OCI-LY7 (cell line): ENCODE results near the gene SGF29. TPM values are rescaled to one million over a fixed set of nuclear protein-coding genes. Genes with fewer than 3 reads are reported as not detected.

ENCODE experiments used
- BruUV-seq: library from RNA; stranded (reverse); fragments of 400-500 nt; replicated peaks from 2 replicates; lab custom pipeline; 2021; lab: Mats Ljungman, UMichigan
- CTCF ChIA-PET: fragments of 300-600 bp; sonication (Branson Sonifier 250); formaldehyde crosslinking; loops from one replicate; lab custom pipeline; 2022; ENCODE audit warnings: antibody characterized with exemption; ENCODE audit not compliant: unreplicated experiment; lab: Charles Lee
- POLR2A ChIA-PET: fragments of 300-600 bp; sonication (Branson Sonifier 250); formaldehyde crosslinking; loops from one replicate; lab custom pipeline; 2022; ENCODE audit warnings: antibody characterized with exemption; lab: Charles Lee
- DNase-seq: peaks from one replicate; pipeline ENCODE4 v3.0.0-alpha.2; 2015; ENCODE audit warnings: low spot score
- H2AFZ ChIP-seq: fragments of 200-600 bp; sonication (generic), shearing (Covaris generic); 2 replicates; pipeline ENCODE4 v1.6.1; 2014; ENCODE audit warnings: mild to moderate bottlenecking, antibody characterized with exemption, low read length, moderate library complexity
- H3K27ac ChIP-seq: fragments of 200-600 bp; sonication (generic); 2 replicates; pipeline ENCODE4 v1.5.1; 2014; ENCODE audit warnings: mixed run types, low read depth, mild to moderate bottlenecking, moderate library complexity, low read length, inconsistent platforms; ENCODE audit not compliant: poor library complexity, severe bottlenecking
- H3K36me3 ChIP-seq: fragments of 200-600 bp; sonication (generic); 2 replicates; pipeline ENCODE4 v1.6.1; 2014; ENCODE audit warnings: mild to moderate bottlenecking, antibody characterized with exemption, low read length, moderate library complexity, mixed read lengths; ENCODE audit not compliant: insufficient read depth
- H3K4me1 ChIP-seq: fragments of 200-600 bp; sonication (generic); 2 replicates; pipeline ENCODE4 v1.5.1; 2014; ENCODE audit warnings: mild to moderate bottlenecking, low read length; ENCODE audit not compliant: insufficient read depth, poor library complexity, severe bottlenecking
- H3K4me2 ChIP-seq: fragments of 200-600 bp; sonication (generic); 2 replicates; pipeline ENCODE4 v1.6.1; 2014; ENCODE audit warnings: mild to moderate bottlenecking, low read length
- H3K4me3 ChIP-seq: fragments of 200-600 bp; sonication (generic); 2 replicates; pipeline ENCODE4 v1.5.1; 2014; ENCODE audit warnings: mild to moderate bottlenecking, low read depth, low read length; ENCODE audit not compliant: poor library complexity, severe bottlenecking
- H3K79me2 ChIP-seq: fragments of 200-600 bp; sonication (generic); 2 replicates; pipeline ENCODE4 v1.6.1; 2016; ENCODE audit warnings: low read depth, mild to moderate bottlenecking, low read length, moderate library complexity, mixed read lengths; ENCODE audit not compliant: insufficient read depth
- H3K9me2 ChIP-seq: fragments of 200-600 bp; sonication (generic); 2 replicates; pipeline ENCODE4 v1.6.1; 2016; ENCODE audit warnings: mild to moderate bottlenecking, low read length, mixed read lengths; ENCODE audit not compliant: insufficient read depth
- H3K9me3 ChIP-seq: fragments of 200-600 bp; sonication (generic); 2 replicates; pipeline ENCODE4 v1.6.1; 2014; ENCODE audit warnings: mild to moderate bottlenecking, mixed run types, low read length, mixed read lengths
- H4K20me1 ChIP-seq: fragments of 200-600 bp; sonication (generic); 2 replicates; pipeline ENCODE4 v1.6.1; 2014; ENCODE audit warnings: mild to moderate bottlenecking, antibody characterized with exemption, low read length, moderate library complexity, mixed read lengths; ENCODE audit not compliant: insufficient read depth
- CTCF ChIP-seq: fragments of 200-600 bp; sonication (generic); conservative IDR thresholded peaks from 2 replicates; pipeline ENCODE4 v1.5.1; 2014; ENCODE audit warnings: mild to moderate bottlenecking, antibody characterized with exemption, low read length, moderate library complexity, mixed read lengths
- EZH2phosphoT487 ChIP-seq: fragments of 200-600 bp; sonication (generic); IDR thresholded peaks from 2 replicates; pipeline ENCODE4 v1.6.1; 2018; ENCODE audit warnings: low read depth, borderline replicate concordance, mild to moderate bottlenecking, mixed run types, antibody characterized with exemption, low read length, moderate library complexity, mixed read lengths
- intact Hi-C: fragments of 100-400 bp; cut with micrococcal nuclease; formaldehyde crosslinking; loops from one replicate; pipeline ENCODE4 v1.10.0; 2022; ENCODE audit not compliant: unreplicated experiment
- total RNA-seq, 2 experiments: library from RNA; depleted of rRNA in 1 of 2; stranded (reverse); fragments of >200 nt in 1 of 2; shearing (Covaris generic) in 1 of 2; gene quantifications; 2 replicates each; pipeline ENCODE4 v1.2.3, GENCODE V29; 2014 to 2022

Gene SGF29
- total RNA-seq, 2 experiments from 2014 or later, result 22.6 to 32.0 TPM

GRCh38 chr16:28569021-28569420, 15.3 kb downstream of the SGF29 start:
- POLR2A ChIA-PET, result no interaction called here
- no peaks in the 10 kb centered on the region for H3K4me1 ChIP-seq
- TF ChIP-seq EZH2phosphoT487 (no peak), CTCF (no peak)
- DNase-seq, result no peak
- H3K4me3 ChIP-seq, result no peak overlapping the region
- no peak overlapping the region for H3K27ac ChIP-seq
- no TSS peak for BruUV-seq
- no peak overlapping the region for H2AFZ ChIP-seq
- H4K20me1 ChIP-seq, result no peaks in the 10 kb centered on the region
- intact Hi-C loops, result no loop called here
- H3K9me2 ChIP-seq, result no peaks in the 10 kb centered on the region
- H3K9me3 ChIP-seq, result 0 out of 2 replicates have a peak, but pooled peaks cover 6% of the 10 kb centered on the region
- H3K36me3 ChIP-seq, result peaks cover 26% of the 10 kb centered on the region
- peaks cover 7% of the 10 kb centered on the region; the same call in 1 of the 2 replicates for H3K79me2 ChIP-seq
- H3K4me2 ChIP-seq, result no peak overlapping the region
- CTCF ChIA-PET, result no interaction called here

DNA sequence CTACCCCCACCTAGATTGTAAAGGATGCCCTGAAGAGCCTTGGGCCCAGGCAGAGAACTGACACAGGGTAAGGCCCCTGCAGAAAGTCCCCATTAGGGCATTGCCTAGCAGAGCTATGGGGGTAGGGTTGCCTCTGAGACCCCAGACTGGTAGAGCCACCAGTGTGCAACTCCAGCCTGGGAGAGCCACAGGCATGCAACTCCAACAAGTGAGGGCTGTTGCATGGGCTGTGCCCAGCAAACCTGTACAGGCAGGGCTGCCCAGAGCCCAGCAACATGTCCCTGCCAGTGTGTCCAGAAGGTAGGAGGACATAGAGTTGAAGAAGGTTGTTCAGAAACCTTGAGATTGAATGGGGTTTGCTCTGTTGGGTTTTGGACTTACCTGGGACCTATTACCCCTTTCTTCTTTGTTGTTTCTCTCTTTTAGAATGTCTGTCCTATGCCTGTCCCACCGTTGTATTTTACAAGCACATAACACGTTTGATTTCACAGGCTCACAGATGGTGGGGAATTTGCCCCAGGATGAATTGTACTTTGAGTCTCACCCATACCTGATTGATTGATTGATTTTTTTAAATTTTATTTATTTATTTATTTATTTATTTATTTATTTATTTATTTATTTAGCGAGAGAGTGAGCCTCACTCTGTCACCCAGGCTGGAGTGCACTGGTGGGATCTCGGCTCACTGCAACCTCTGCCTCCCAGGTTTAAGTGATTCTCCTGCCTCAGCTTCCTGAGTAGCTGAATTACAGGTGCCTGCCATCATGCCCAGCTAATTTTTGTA, 16.4 kb downstream of the SGF29 start:
- peaks cover 27% of the 10 kb centered on the region for H3K36me3 ChIP-seq
- peaks cover 7% of the 10 kb centered on the region; the same call in 1 of the 2 replicates for H3K79me2 ChIP-seq
- no peak for TF ChIP-seq CTCF
- no peak for TF ChIP-seq EZH2phosphoT487
- intact Hi-C loops, result no loop called here
- DNase-seq, result no peak
- no TSS peak for BruUV-seq
- no peaks in the 10 kb centered on the region for H3K4me1 ChIP-seq
- no peak overlapping the region for H3K4me2 ChIP-seq
- no peak overlapping the region for H3K27ac ChIP-seq
- H3K9me2 ChIP-seq, result no peaks in the 10 kb centered on the region
- no peaks in the 10 kb centered on the region for H4K20me1 ChIP-seq
- H2AFZ ChIP-seq, result no peak overlapping the region
- ChIA-PET CTCF (no interaction called here), POLR2A (no interaction called here)
- H3K4me3 ChIP-seq, result no peak overlapping the region
- H3K9me3 ChIP-seq, result 0 out of 2 replicates have a peak, but pooled peaks cover 6% of the 10 kb centered on the region
